Heart left ventricle (tissue), 13 donors: ENCODE data around the gene ZBTB20.

Source experiments
- CTCF ChIP-seq, 12 donors: fragments of 200-600 bp; sonication (generic) in 4 of 12; IDR thresholded peaks; one replicate each; pipeline versions ENCODE4 v1.5.0 to v1.8.0; 2018 to 2022; ENCODE audit warnings: antibody characterized with exemption in 12 of 12, mild to moderate bottlenecking in 5 of 12
- POLR2A ChIP-seq, 2 donors: fragments of 450-650 bp; IDR thresholded peaks; one replicate each; pipeline ENCODE4 v1.6.1; 2017; ENCODE audit warnings: antibody characterized with exemption in 2 of 2, mild to moderate bottlenecking in 2 of 2, moderate library complexity in 2 of 2
- donor health status: ischemic (EF 13 %, LVEDD 7.1; RV severe dilation, severe dysfunction).
- donor health status: DM: no; HTN: yes; CAD: no.
- donor health status: DM: no; HTN: no; CAD: no.
- donor health status: ischemic (EF 25% LVEDD 6.9; RV normal size, moderate dysfunction).
- donor health status: ischemic (EF 25% LVEDD 5.7; RV mildly dilated, moderate dysfunction).
- donor health status: ischemic (EF 35%, LVEDD 5.7; RV mildly dilated, moderate dysfunction).
- donor health status: nonischemic (EF 11% LVEDD 7.7; RV severe dilation, severe dysfunction).
- donor health status: DM: yes; HTN: yes; CAD: no.
- donor health status: PGD.
- donor health status: ischemic (EF 29% LVEDD 5.4; RV normal size, mild dysfunction).
- donor health status: nonischemic (EF 23%, LVEDD 6.1; RV moderate dilation, normal function).

- TF ChIP-seq CTCF (IDR thresholded peaks at IDR 0.05) = no peak
- no peak for TF ChIP-seq POLR2A (IDR thresholded peaks at IDR 0.05)
Observed at GRCh38 chr3:114406286-114406685, 740.8 kb downstream of the ZBTB20 start.
